ENCODE measurements around the gene C4orf50. TPM values are rescaled to one million over a fixed set of nuclear protein-coding genes. Genes with fewer than 3 reads are reported as not detected.
A peak's percentile ranks its signal among the peaks of the same experiment; 100 is the strongest.

Gene C4orf50
- total RNA-seq, 2 experiments from 2014 or later: 0.07 TPM

- no peaks in the 10 kb centered on the region for H3K4me1 Mint-ChIP-seq (ENCODE audit: low read depth)
- ChIA-PET POLR2A (no interaction called here), CTCF (no interaction called here)
- no peak for TF ChIP-seq CTCF (IDR thresholded peaks at IDR 0.05)
- no peak for ATAC-seq
- no peak overlapping the region for H3K4me3 Mint-ChIP-seq
- no peaks in the 10 kb centered on the region for H3K9me3 Mint-ChIP-seq
- no peaks in the 10 kb centered on the region for H3K36me3 Mint-ChIP-seq (ENCODE audit: low read depth)
- H3K27ac Mint-ChIP-seq: no peak overlapping the region
- DNase-seq: no peak
- H3K27me3 Mint-ChIP-seq: peaks cover 1% of the 10 kb centered on the region
- intact Hi-C loops (cut with micrococcal nuclease): no loop called here
Measured at GRCh38 chr4:6049985-6050384, 31.8 kb upstream of the C4orf50 start.

GRCh38 chr4:6049278-6049677 is 31.0 kb upstream of the C4orf50 start:
- H3K27ac Mint-ChIP-seq: no peak overlapping the region
- DNase-seq (no peak), ATAC-seq (no peak)
- no peaks in the 10 kb centered on the region for H3K4me1 Mint-ChIP-seq (ENCODE audit: low read depth)
- no peak for TF ChIP-seq CTCF (IDR thresholded peaks at IDR 0.05)
- H3K27me3 Mint-ChIP-seq: peaks cover 1% of the 10 kb centered on the region
- no peaks in the 10 kb centered on the region for H3K9me3 Mint-ChIP-seq
- ChIA-PET CTCF (no interaction called here), POLR2A (no interaction called here)
- no peaks in the 10 kb centered on the region for H3K36me3 Mint-ChIP-seq (ENCODE audit: low read depth)
- intact Hi-C loops (cut with micrococcal nuclease): no loop called here
- H3K4me3 Mint-ChIP-seq: no peak overlapping the region

GRCh38 chr4:6048537-6048936 is 30.3 kb upstream of the C4orf50 start:
- no peak for TF ChIP-seq CTCF (IDR thresholded peaks at IDR 0.05)
- H3K27me3 Mint-ChIP-seq: peaks cover 5% of the 10 kb centered on the region
- POLR2A ChIA-PET: no interaction called here
- H3K27ac Mint-ChIP-seq: no peak overlapping the region
- no peaks in the 10 kb centered on the region for H3K4me1 Mint-ChIP-seq (ENCODE audit: low read depth)
- intact Hi-C loops (cut with micrococcal nuclease): no loop called here
- no peaks in the 10 kb centered on the region for H3K9me3 Mint-ChIP-seq
- ATAC-seq (no peak), DNase-seq (no peak)
- no peaks in the 10 kb centered on the region for H3K36me3 Mint-ChIP-seq (ENCODE audit: low read depth)
- H3K4me3 Mint-ChIP-seq: no peak overlapping the region
- CTCF ChIA-PET: no interaction called here

- no peaks in the 10 kb centered on the region for H3K36me3 Mint-ChIP-seq (ENCODE audit: low read depth)
- H3K27ac Mint-ChIP-seq: no peak overlapping the region
- peak; percentile 13 for DNase-seq
- H3K4me1 Mint-ChIP-seq (ENCODE audit: low read depth): peaks cover 5% of the 10 kb centered on the region
- ChIA-PET CTCF (no interaction called here), POLR2A (no interaction called here)
- TF ChIP-seq CTCF (IDR thresholded peaks at IDR 0.05): no peak
- peaks cover 5% of the 10 kb centered on the region for H3K27me3 Mint-ChIP-seq
- ATAC-seq: no peak
- no peaks in the 10 kb centered on the region for H3K9me3 Mint-ChIP-seq
- intact Hi-C loops (cut with micrococcal nuclease): no loop called here
- H3K4me3 Mint-ChIP-seq: no peak overlapping the region
Measured at GRCh38 chr4:6047130-6047673, 29.0 kb upstream of the C4orf50 start.

- Mint-ChIP-seq H3K9me3 (no peaks in the 10 kb centered on the region), H3K4me3 (no peak overlapping the region), H3K36me3 (ENCODE audit: low read depth) (no peaks in the 10 kb centered on the region), H3K4me1 (ENCODE audit: low read depth) (peaks cover 6% of the 10 kb centered on the region), H3K27ac (no peak overlapping the region), H3K27me3 (peaks cover 5% of the 10 kb centered on the region)
- DNase-seq (no peak), ATAC-seq (no peak)
- POLR2A ChIA-PET: no interaction called here
- CTCF ChIA-PET: no interaction called here
- TF ChIP-seq CTCF (IDR thresholded peaks at IDR 0.05): no peak
- intact Hi-C loops (cut with micrococcal nuclease): no loop called here
Measured at GRCh38 chr4:6046526-6047129, 28.4 kb upstream of the C4orf50 start.

All from activated CD8-positive, alpha-beta T cell treated with anti-CD3 and anti-CD28 coated beads for 36 hours (primary cell).